GM19193 (cell line): Measurements from ENCODE around the gene MROH2A.

Experiments
- POLR2A ChIP-seq: IDR thresholded peaks from 4 replicates; pipeline ENCODE4 v1.6.1; 2011; ENCODE audit not compliant: insufficient read depth, insufficient read length; ENCODE audit errors: extremely low read depth

The MROH2A gene

DNA sequence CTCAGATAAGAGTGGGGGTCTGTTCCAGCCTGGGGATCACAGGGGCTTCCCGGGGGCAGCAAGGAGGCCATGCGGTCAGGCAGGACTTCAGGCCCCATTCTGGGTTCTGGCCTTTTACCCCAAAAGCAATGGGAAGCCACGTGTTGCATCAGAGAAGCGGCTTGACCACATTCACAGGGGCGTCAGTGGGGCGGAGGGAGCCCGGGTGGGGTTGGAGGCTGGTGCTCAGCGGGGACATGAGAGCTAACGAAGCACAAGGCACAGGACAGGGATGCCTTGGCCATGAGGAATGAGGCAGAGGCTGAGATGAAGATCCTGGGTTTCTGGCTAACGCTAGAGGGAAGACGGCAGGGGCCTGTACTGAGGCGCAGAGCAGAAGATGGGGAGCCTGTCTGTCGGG, 70.1 kb downstream of the MROH2A start:
- TF ChIP-seq POLR2A: no peak

DNA sequence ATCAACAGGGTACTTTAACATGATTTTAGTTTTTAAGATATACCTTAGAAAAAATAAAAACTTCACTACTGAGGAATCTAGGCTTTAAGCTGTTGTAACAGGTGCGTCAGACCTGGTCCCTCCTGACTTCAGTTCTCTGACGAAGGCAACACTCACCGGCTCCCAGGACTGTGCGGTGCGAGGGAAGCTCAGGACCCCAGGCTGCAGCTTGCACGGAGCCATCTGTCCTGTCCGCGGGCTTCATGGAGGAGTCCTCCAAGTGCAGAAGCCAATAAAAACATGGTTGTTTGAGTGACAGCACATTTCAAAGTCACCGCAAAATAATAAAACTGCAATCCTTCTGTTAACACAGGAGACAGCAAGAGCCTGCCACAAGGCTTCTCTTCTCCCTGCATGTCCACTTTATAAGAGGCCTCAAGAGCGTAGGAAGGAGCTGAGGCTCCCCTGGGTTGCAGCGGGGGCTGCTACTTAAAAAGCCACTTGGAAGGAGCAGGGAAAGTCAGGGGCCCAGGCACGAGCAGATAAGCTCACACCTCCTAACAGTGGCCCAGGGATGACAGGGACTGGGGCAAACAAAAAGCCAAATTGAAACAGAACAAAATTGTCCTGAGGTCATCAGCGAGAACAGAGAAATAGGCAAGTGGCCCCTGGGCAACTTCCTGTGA, 71.6 kb downstream of the MROH2A start:
- TF ChIP-seq POLR2A: no peak

GRCh38 chr2:233850745-233851144, 72.6 kb downstream of the MROH2A start:
- no peak for TF ChIP-seq POLR2A

- TF ChIP-seq POLR2A: no peak
Measured at GRCh38 chr2:233851169-233851568, 73.0 kb downstream of the MROH2A start.

DNA sequence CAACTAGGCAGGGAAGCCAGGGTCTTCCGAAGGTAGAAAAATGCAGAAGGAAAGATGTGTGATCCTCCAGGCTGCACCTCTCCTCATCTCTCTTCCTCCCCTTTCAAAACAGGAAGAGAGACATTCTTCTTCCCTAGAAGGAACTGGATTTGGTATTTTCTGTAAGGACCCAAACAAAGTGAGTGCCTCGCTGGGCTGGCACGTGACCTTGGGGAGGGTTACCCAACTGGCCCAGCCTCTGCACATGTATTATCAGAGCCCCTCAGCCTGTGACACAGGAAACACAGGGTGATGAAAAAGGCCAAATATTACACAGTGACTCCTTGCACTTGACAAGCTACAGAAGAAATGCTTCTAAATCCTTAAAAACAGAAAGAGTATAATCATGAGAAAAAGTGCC, 73.9 kb downstream of the MROH2A start:
- TF ChIP-seq POLR2A: no peak

GRCh38 chr2:233853353-233853752, 75.2 kb downstream of the MROH2A start:
- no peak for TF ChIP-seq POLR2A

- no peak for TF ChIP-seq POLR2A
Measured at GRCh38 chr2:233853883-233854240, 75.7 kb downstream of the MROH2A start.

DNA sequence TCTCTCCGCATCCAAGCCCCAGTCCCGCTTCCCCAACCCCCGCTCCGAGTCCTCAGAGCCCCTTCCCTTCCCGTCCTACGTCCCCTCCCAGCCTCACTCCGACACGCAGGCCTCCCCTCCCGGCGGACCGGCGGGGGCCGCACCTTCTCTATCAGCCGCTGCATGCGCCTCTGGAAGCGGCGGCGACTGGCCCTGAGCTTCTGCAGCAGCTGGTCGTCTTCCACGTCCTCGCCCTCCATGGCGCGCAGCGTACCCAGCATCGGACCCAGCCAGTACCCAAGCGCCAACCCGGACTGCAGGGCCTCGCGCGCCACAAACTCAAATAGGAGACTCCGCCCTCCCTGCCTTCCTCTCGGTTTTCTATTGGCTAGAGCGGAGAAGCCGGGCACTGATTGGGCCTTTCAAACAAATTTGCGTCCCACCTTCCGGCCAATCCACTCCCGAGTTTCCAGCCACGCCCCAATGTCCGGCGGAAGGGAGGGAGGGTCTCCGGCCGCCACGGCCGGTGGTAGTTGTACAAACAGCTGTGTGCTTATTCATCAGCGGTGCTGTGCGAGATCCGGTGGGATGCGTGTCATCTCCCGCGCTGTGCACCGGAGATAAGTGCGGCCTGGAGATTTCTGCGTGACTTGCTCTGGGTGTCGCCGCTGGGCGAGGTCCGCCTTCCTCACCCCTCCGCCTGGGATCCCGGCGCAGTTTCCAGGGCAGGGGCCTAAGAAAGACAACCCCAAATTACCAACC, 76.3 kb downstream of the MROH2A start, which contains the start of gene HJURP:
HJURP (minus strand) TSS at position 295 of the 741 bp plus-strand sequence; CDS start at position 260, 35 bp downstream.
- peak; percentile 84 for TF ChIP-seq POLR2A

DNA sequence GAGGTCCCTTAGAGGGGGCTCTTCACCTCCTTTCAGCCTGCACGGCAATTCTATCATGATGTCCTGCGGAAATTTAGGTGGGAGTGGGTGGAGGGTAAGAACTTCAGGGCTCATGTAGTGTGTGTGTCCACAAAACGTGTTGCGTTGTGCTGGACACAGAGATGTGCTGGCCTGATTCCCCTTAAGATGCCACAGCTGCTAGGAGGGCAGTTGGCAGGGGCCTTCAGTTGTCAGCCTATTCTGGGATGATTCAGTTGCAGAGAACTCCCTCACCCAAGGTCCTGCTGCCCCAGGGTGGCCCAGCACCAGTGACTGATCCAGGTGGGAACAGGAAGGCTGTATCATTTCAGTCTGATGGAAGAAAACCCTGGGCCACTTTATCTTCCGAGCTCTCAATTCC, 77.2 kb downstream of the MROH2A start:
- TF ChIP-seq POLR2A: no peak

- TF ChIP-seq POLR2A: no peak
Measured at GRCh38 chr2:233856184-233856583, 78.1 kb downstream of the MROH2A start.

DNA sequence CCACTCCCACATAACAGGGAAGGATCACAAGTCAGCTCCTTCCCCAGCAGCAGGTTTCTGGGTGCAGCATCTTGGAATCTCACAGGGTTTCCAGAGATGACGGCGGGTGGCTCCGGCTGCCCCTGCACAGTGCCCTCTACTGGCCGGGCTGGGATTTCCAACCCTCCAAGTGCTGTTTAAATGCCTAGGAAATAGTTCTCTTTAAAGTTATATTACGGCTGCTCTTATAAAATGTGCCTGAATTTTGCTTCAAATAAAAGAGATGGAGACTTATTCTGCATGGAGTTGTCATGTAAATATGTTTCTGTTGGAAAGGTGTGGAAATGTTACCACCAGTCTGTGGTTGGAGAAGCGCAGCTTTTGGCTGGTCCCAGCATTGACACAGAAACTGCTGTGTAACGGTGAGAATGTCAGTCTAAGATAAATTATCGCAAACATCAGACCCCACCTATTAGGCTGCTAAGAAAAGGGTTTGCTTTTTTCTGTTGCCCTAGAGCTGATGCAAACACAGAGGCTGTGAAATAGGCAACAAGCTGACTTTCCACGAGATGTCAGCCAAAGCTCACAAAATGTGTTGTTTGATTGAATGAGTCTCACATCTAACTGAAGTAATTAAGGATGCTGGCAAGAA, 79.5 kb downstream of the MROH2A start:
- TF ChIP-seq POLR2A: no peak

- no peak for TF ChIP-seq POLR2A
Measured at GRCh38 chr2:233858331-233858730, 80.2 kb downstream of the MROH2A start.

DNA sequence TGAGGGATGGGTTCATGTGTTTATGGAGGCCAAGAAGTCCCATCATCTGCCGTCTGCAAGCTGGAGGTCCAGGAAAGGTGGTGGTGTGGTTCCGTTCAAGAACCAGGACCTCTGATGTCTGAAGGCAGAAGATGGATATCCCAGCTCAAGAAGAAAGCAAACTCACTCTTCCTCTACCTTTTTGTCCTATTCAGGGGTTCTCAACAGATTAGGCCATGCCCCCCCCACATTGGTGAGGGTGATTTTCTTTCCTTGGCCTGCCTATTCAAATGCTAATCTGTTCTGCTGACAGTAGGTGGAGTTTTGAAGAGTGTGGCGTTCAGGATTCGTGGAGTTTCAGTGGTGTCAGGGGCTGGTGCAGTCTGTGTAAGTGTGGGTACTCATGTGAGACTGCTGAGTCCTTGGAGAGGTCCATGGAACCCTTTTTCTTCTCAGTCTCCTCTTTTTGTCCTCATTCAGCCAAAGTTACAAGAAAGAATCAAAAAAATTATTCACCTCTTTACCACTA, 84.2 kb downstream of the MROH2A start:
- no peak for TF ChIP-seq POLR2A

DNA sequence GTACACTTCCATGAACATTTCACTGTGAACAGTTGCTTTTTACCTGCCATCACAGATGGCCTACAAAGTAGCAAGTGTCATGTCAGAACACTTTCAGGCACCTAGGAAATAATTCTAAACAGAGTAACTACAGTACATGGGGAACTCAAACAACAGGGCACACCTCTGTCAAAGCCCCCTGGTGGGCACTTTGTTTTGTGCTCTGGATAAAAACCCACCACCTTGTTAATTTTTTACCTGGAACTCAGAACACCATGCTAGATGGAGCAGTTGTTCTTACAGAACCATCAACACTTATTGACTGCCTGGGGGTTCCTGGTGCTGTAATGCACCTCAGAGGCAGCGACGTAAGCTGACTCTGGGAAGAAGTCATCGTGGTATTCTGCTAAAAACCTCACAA, 87.7 kb downstream of the MROH2A start:
- TF ChIP-seq POLR2A: no peak

GRCh38 chr2:233866479-233866878, 88.3 kb downstream of the MROH2A start:
- TF ChIP-seq POLR2A: no peak

DNA sequence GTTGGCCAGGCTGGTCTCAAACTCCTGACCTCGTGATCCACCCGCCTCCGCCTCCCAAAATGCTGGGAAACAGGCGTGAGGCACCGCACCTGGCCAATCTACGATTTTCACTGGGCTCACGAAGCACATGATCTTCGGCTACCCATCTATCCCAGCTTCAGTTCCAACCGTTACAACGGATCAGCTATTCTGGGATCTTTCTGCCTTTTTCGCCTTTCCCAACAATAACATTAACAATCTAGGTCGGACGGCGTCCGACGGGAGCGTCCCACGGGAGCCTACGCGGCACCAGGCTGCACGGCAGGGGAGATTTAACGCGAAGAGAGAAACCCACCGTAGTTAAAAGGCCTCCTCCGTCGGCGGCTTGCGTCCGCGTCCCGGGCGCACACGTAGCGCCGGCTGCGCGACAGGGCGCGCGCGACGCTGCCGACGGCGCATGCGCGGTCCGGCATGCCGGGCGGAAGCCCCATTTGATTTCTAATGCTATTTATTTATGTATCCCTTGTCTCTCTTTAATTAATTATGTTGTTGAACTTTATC, 89.9 kb downstream of the MROH2A start, which contains the start of gene MSL3B:
MSL3B (minus strand) TSS at position 394 of the 540 bp plus-strand sequence.
- TF ChIP-seq POLR2A: peak; percentile 80

DNA sequence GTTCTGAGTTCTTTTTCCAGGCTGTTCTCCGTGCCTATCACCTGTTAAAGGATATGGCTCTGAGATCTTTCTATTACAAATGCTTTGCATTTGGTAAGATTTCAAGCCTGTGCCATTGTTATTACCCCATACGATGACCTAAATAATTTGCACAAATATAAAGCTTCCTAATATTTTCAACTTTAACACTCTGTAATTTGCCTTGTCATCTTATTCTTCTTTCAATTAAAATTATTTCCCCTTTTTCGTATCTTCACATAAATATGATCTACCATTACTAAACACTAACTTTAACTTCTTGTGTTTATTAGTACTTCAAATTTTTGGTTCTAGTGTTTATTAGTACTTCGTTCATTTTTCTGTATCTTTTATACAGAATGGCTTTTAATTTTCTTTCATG, 93.3 kb downstream of the MROH2A start:
- TF ChIP-seq POLR2A: no peak
